Naive thymus-derived CD8-positive, alpha-beta T cell (primary cell): ENCODE measurements around the gene ADARB2. TPM values are rescaled to one million over a fixed set of nuclear protein-coding genes. Genes with fewer than 3 reads are reported as not detected.
A peak's percentile ranks its signal among the peaks of the same experiment; 100 is the strongest.

Experiments
- ATAC-seq, 2 donors: fragments of 150-1000 bp; cut with Tn5 transposase in 1 of 2; sonication (Bioruptor Pico), chemical (Tn5 transposase) in 1 of 2; 1 replicate in 1 of 2; 2 replicates in 1 of 2; pipeline ENCODE4 v1.10.0; 2021; ENCODE audit warnings: mild to moderate bottlenecking in 2 of 2, moderate library complexity in 2 of 2
- POLR2A ChIA-PET: fragments of 350-600 bp; sonication (Branson Sonifier 250); formaldehyde crosslinking; loops from one replicate; lab custom pipeline; 2021; ENCODE audit warnings: antibody characterized with exemption; lab: Charles Lee
- DNase-seq, 10 donors: peaks; one replicate each; pipeline versions ENCODE4 v3.0.0 to v3.0.0-alpha.2; 2020 to 2022
- H3K27ac Mint-ChIP-seq, 10 donors: one replicate each; pipeline ENCODE4 v1.8.0; 2020 to 2022; ENCODE audit warnings: mild to moderate bottlenecking in 10 of 10, mixed read lengths in 10 of 10, moderate library complexity in 4 of 10, inconsistent platforms in 1 of 10
- H3K27me3 Mint-ChIP-seq, 5 donors: one replicate each; pipeline ENCODE4 v1.8.0; 2021 to 2022; ENCODE audit warnings: mixed read lengths in 5 of 5
- H3K36me3 Mint-ChIP-seq, 3 donors: one replicate each; pipeline ENCODE4 v1.8.0; 2020 to 2022; ENCODE audit warnings: mixed read lengths in 3 of 3, mild to moderate bottlenecking in 2 of 3, inconsistent platforms in 1 of 3
- H3K4me1 Mint-ChIP-seq, 4 donors: one replicate each; pipeline ENCODE4 v1.8.0; 2021 to 2022; ENCODE audit warnings: mixed read lengths in 4 of 4
- H3K4me3 Mint-ChIP-seq, 10 donors: one replicate each; pipeline ENCODE4 v1.8.0; 2020 to 2022; ENCODE audit warnings: mild to moderate bottlenecking in 10 of 10, mixed read lengths in 10 of 10, moderate library complexity in 6 of 10, inconsistent platforms in 1 of 10
- H3K9me3 Mint-ChIP-seq, 9 donors: one replicate each; pipeline ENCODE4 v1.8.0; 2020 to 2022; ENCODE audit warnings: mixed read lengths in 9 of 9, mild to moderate bottlenecking in 3 of 9, inconsistent platforms in 1 of 9, moderate library complexity in 1 of 9
- polyA plus RNA-seq, 3 donors: library from polyadenylated mRNA; unstranded; fragments of 300-500 nt; fragmentation: Illumina TruSeq; gene quantifications; one replicate each; pipeline ENCODE4 v1.2.3, GENCODE V29; 2021
- total RNA-seq, 8 experiments: library from RNA in 2 of 8; stranded (reverse) in 2 of 8; gene quantifications; one replicate each; pipeline ENCODE4 v1.2.3 and lab custom pipeline; 2021 to 2026

The ADARB2 gene
- total and polyA plus RNA-seq, 5 experiments from 2014 or later: not detected

- no peak overlapping the region for H3K27ac Mint-ChIP-seq
- no peaks in the 10 kb centered on the region for H3K4me1 Mint-ChIP-seq
- POLR2A ChIA-PET: no interaction called here
- H3K27me3 Mint-ChIP-seq: peaks cover 13 to 55% (median 32%) of the 10 kb centered on the region in 5 donors
- peaks cover 5 to 29% (median 19%) of the 10 kb centered on the region in 9 donors for H3K9me3 Mint-ChIP-seq
- peaks cover 2 to 20% (median 3%) of the 10 kb centered on the region in 3 donors for H3K36me3 Mint-ChIP-seq
- DNase-seq: no peak
- no peak for ATAC-seq
- H3K4me3 Mint-ChIP-seq: no peak overlapping the region
Measured at GRCh38 chr10:1747590-1748157, 10.3 kb upstream of the ADARB2 start.

- peaks cover 2 to 20% (median 3%) of the 10 kb centered on the region in 3 donors for H3K36me3 Mint-ChIP-seq
Measured at GRCh38 chr10:1746796-1747195, 9.5 kb upstream of the ADARB2 start.

GRCh38 chr10:1745780-1746456 is 8.6 kb upstream of the ADARB2 start:
- no peak overlapping the region for H3K4me3 Mint-ChIP-seq
- ATAC-seq: no peak
- no peaks in the 10 kb centered on the region for H3K4me1 Mint-ChIP-seq
- no peak overlapping the region for H3K27ac Mint-ChIP-seq
- peaks cover 2 to 16% (median 3%) of the 10 kb centered on the region in 3 donors for H3K36me3 Mint-ChIP-seq
- DNase-seq: no peak
- peaks cover 22 to 50% (median 33%) of the 10 kb centered on the region in 5 donors for H3K27me3 Mint-ChIP-seq
- POLR2A ChIA-PET: no interaction called here
- H3K9me3 Mint-ChIP-seq: peaks cover 5 to 23% (median 18%) of the 10 kb centered on the region in 9 donors

More at GRCh38 chr10:1746796-1747195, 9.5 kb upstream of the ADARB2 start:
- peaks cover 5 to 29% (median 19%) of the 10 kb centered on the region in 9 donors for H3K9me3 Mint-ChIP-seq
- ATAC-seq (no peak), DNase-seq (no peak)
- H3K27me3 Mint-ChIP-seq: peaks cover 17 to 53% (median 33%) of the 10 kb centered on the region in 5 donors
- no peaks in the 10 kb centered on the region for H3K4me1 Mint-ChIP-seq
- POLR2A ChIA-PET: no interaction called here
- no peak overlapping the region for H3K27ac Mint-ChIP-seq
- no peak overlapping the region for H3K4me3 Mint-ChIP-seq

- Mint-ChIP-seq H3K27ac (no peak overlapping the region), H3K9me3 (peaks cover 3 to 14% (median 11%) of the 10 kb centered on the region in 9 donors), H3K27me3 (peaks cover 27 to 61% (median 40%) of the 10 kb centered on the region in 5 donors), H3K36me3 (peaks cover 2 to 9% (median 3%) of the 10 kb centered on the region in 3 donors), H3K4me1 (no peaks in the 10 kb centered on the region), H3K4me3 (no peak overlapping the region)
- POLR2A ChIA-PET: no interaction called here
- no peak for DNase-seq
- ATAC-seq: no peak
Measured at GRCh38 chr10:1744524-1744923, 7.2 kb upstream of the ADARB2 start.

GRCh38 chr10:1743141-1743540 is 5.8 kb upstream of the ADARB2 start:
- H3K4me1 Mint-ChIP-seq: peaks cover 0 to 5% (median 0%) of the 10 kb centered on the region in 4 donors
- H3K9me3 Mint-ChIP-seq: peaks cover 0 to 4% (median 0%) of the 10 kb centered on the region in 9 donors
- H3K27ac Mint-ChIP-seq: no peak overlapping the region
- DNase-seq: no peak
- no peak overlapping the region for H3K4me3 Mint-ChIP-seq
- POLR2A ChIA-PET: no interaction called here
- peaks cover 30 to 75% (median 54%) of the 10 kb centered on the region in 5 donors for H3K27me3 Mint-ChIP-seq
- H3K36me3 Mint-ChIP-seq: no peaks in the 10 kb centered on the region
- no peak for ATAC-seq

GRCh38 chr10:1741450-1741849 is 4.1 kb upstream of the ADARB2 start:
- Mint-ChIP-seq H3K27me3 (peaks cover 31 to 87% (median 61%) of the 10 kb centered on the region in 5 donors), H3K27ac (no peak overlapping the region)
- no peak for DNase-seq

GRCh38 chr10:1739751-1740150 is 2.4 kb upstream of the ADARB2 start:
- no peak overlapping the region for H3K4me3 Mint-ChIP-seq

More at GRCh38 chr10:1741450-1741849, 4.1 kb upstream of the ADARB2 start:
- Mint-ChIP-seq H3K9me3 (peaks cover 0 to 4% (median 0%) of the 10 kb centered on the region in 9 donors), H3K4me3 (no peak overlapping the region), H3K36me3 (no peaks in the 10 kb centered on the region), H3K4me1 (peaks cover 0 to 14% (median 0%) of the 10 kb centered on the region in 4 donors)
- POLR2A ChIA-PET: no interaction called here
- ATAC-seq: no peak

GRCh38 chr10:1738950-1739349 is 1.6 kb upstream of the ADARB2 start:
- no peak for ATAC-seq
- Mint-ChIP-seq H3K4me3 (no peak overlapping the region), H3K4me1 (peaks cover 0 to 24% (median 2%) of the 10 kb centered on the region in 4 donors), H3K36me3 (no peaks in the 10 kb centered on the region), H3K27me3 (peaks cover 45 to 89% (median 57%) of the 10 kb centered on the region in 5 donors), H3K9me3 (no peaks in the 10 kb centered on the region), H3K27ac (no peak overlapping the region)
- no peak for DNase-seq
- POLR2A ChIA-PET: no interaction called here

More at GRCh38 chr10:1739751-1740150, 2.4 kb upstream of the ADARB2 start:
- Mint-ChIP-seq H3K27me3 (peaks cover 40 to 89% (median 65%) of the 10 kb centered on the region in 5 donors), H3K27ac (no peak overlapping the region), H3K9me3 (no peaks in the 10 kb centered on the region), H3K36me3 (no peaks in the 10 kb centered on the region), H3K4me1 (peaks cover 0 to 24% (median 2%) of the 10 kb centered on the region in 4 donors)
- POLR2A ChIA-PET: no interaction called here
- ATAC-seq: no peak
- DNase-seq: no peak

GRCh38 chr10:1736972-1737221 is 428 bp downstream of the ADARB2 start:
- Mint-ChIP-seq H3K9me3 (no peaks in the 10 kb centered on the region), H3K36me3 (no peaks in the 10 kb centered on the region), H3K4me3 (peak overlapping the region in 1 of 10 donors; percentile 41), H3K27me3 (peaks cover 40 to 87% (median 64%) of the 10 kb centered on the region in 5 donors), H3K27ac (no peak overlapping the region), H3K4me1 (peaks cover 0 to 24% (median 2%) of the 10 kb centered on the region in 4 donors)
- DNase-seq (no peak), ATAC-seq (no peak)
- POLR2A ChIA-PET: no interaction called here

- no peak for DNase-seq
- Mint-ChIP-seq H3K4me1 (peaks cover 0 to 24% (median 2%) of the 10 kb centered on the region in 4 donors), H3K4me3 (peak overlapping the region in 3 of 10 donors; percentile 50 to 76 (median 60)), H3K9me3 (no peaks in the 10 kb centered on the region), H3K36me3 (no peaks in the 10 kb centered on the region), H3K27ac (no peak overlapping the region), H3K27me3 (peaks cover 39 to 85% (median 61%) of the 10 kb centered on the region in 5 donors)
- POLR2A ChIA-PET: no interaction called here
- no peak for ATAC-seq
Measured at GRCh38 chr10:1736144-1736971, 967 bp downstream of the ADARB2 start.

GRCh38 chr10:1735562-1735961 is 1.8 kb downstream of the ADARB2 start:
- POLR2A ChIA-PET: no interaction called here
- Mint-ChIP-seq H3K4me1 (peaks cover 0 to 24% (median 2%) of the 10 kb centered on the region in 4 donors), H3K4me3 (peak overlapping the region in 2 of 10 donors; percentile 60), H3K36me3 (no peaks in the 10 kb centered on the region), H3K9me3 (no peaks in the 10 kb centered on the region), H3K27ac (peak overlapping the region in 1 of 10 donors; percentile 32), H3K27me3 (peaks cover 38 to 85% (median 56%) of the 10 kb centered on the region in 5 donors)
- DNase-seq (no peak), ATAC-seq (no peak)

- no peak overlapping the region for H3K27ac Mint-ChIP-seq
- no peak for DNase-seq
- H3K27me3 Mint-ChIP-seq: peaks cover 38 to 85% (median 47%) of the 10 kb centered on the region in 5 donors
- H3K36me3 Mint-ChIP-seq: no peaks in the 10 kb centered on the region
- peaks cover 0 to 24% (median 2%) of the 10 kb centered on the region in 4 donors for H3K4me1 Mint-ChIP-seq
- H3K9me3 Mint-ChIP-seq: no peaks in the 10 kb centered on the region
- no peak for ATAC-seq
- POLR2A ChIA-PET: no interaction called here
- H3K4me3 Mint-ChIP-seq: no peak overlapping the region
Measured at GRCh38 chr10:1734288-1734687, 3.0 kb downstream of the ADARB2 start.
